Activated CD8-positive, alpha-beta memory T cell treated with anti-CD3 and anti-CD28 coated beads, Interleukin-2, amount 10 ng/mL, durations not matched to agents 7 days and 5 days (primary cell): Measurements from ENCODE around the gene CKAP2L. TPM values are rescaled to one million over a fixed set of nuclear protein-coding genes. Genes with fewer than 3 reads are reported as not detected.

Source experiments
- ATAC-seq: fragments of 150-1000 bp; cut with Tn5 transposase; one replicate; pipeline ENCODE4 v1.10.0; 2021; ENCODE audit warnings: moderate library complexity
- CTCF ChIA-PET: fragments of 350-600 bp; sonication (Branson Sonifier 250); formaldehyde crosslinking; loops from one replicate; lab custom pipeline; 2021; ENCODE audit warnings: antibody characterized with exemption; lab: Charles Lee
- DNase-seq: peaks from one replicate; pipeline ENCODE4 v3.0.0-alpha.2; 2020
- H3K27ac Mint-ChIP-seq: one replicate; pipeline ENCODE4 v1.8.0; 2021; ENCODE audit warnings: mild to moderate bottlenecking, mixed read lengths
- H3K27me3 Mint-ChIP-seq: one replicate; pipeline ENCODE4 v1.8.0; 2021; ENCODE audit warnings: mixed read lengths
- H3K36me3 Mint-ChIP-seq: one replicate; pipeline ENCODE4 v1.8.0; 2021; ENCODE audit warnings: mild to moderate bottlenecking, mixed read lengths
- H3K4me1 Mint-ChIP-seq: one replicate; pipeline ENCODE4 v1.8.0; 2021; ENCODE audit warnings: mixed read lengths
- H3K4me3 Mint-ChIP-seq: one replicate; pipeline ENCODE4 v1.8.0; 2021; ENCODE audit warnings: mild to moderate bottlenecking, moderate library complexity, mixed read lengths
- H3K9me3 Mint-ChIP-seq: one replicate; pipeline ENCODE4 v1.8.0; 2022; ENCODE audit warnings: low read depth, mixed read lengths
- total RNA-seq, 2 experiments: library from RNA; stranded (reverse); gene quantifications; one replicate each; pipeline ENCODE4 v1.2.3, GENCODE V29; 2021

Gene CKAP2L
- total RNA-seq, 2 experiments from 2014 or later = 62.2 to 68.8 TPM

GRCh38 chr2:112703684-112704083, 60.7 kb downstream of the CKAP2L start:
- Mint-ChIP-seq H3K9me3 (no peaks in the 10 kb centered on the region), H3K4me3 (no peak overlapping the region), H3K4me1 (peaks cover 55% of the 10 kb centered on the region), H3K27ac (no peak overlapping the region), H3K27me3 (peaks cover 16% of the 10 kb centered on the region), H3K36me3 (peaks cover 2% of the 10 kb centered on the region)
- DNase-seq = peak; percentile 7
- CTCF ChIA-PET = interaction anchor here (1.4 to 4.9 kb wide), 2 partner anchors 11 to 13 kb away, joined by 5 to 21 read pairs; no protein-coding TSS in a partner anchor
- no peak for ATAC-seq

- Mint-ChIP-seq H3K27ac (no peak overlapping the region), H3K4me1 (peaks cover 32% of the 10 kb centered on the region), H3K27me3 (peaks cover 18% of the 10 kb centered on the region), H3K36me3 (peaks cover 2% of the 10 kb centered on the region), H3K4me3 (no peak overlapping the region), H3K9me3 (no peaks in the 10 kb centered on the region)
- ATAC-seq (no peak), DNase-seq (peak; percentile 5)
- CTCF ChIA-PET = interaction anchor here (4.9 kb wide), 1 partner anchor 10 kb away, joined by 21 read pairs; no protein-coding TSS in a partner anchor
These were observed 63.4 kb downstream of the CKAP2L start for GRCh38 chr2:112701052-112701451.

- H3K4me3 Mint-ChIP-seq = no peak overlapping the region
- peaks cover 2% of the 10 kb centered on the region for H3K36me3 Mint-ChIP-seq
- H3K4me1 Mint-ChIP-seq = peaks cover 23% of the 10 kb centered on the region
- CTCF ChIA-PET = interaction anchor here (1.1 to 4.9 kb wide), 3 partner anchors 8 to 100 kb away, joined by 4 to 21 read pairs (median 11); no protein-coding TSS in a partner anchor
- peaks cover 18% of the 10 kb centered on the region for H3K27me3 Mint-ChIP-seq
- DNase-seq (peak; percentile 19), ATAC-seq (no peak)
- H3K27ac Mint-ChIP-seq = no peak overlapping the region
- no peaks in the 10 kb centered on the region for H3K9me3 Mint-ChIP-seq
These were observed 64.3 kb downstream of the CKAP2L start for GRCh38 chr2:112699984-112700667.

GRCh38 chr2:112698834-112699515, 65.4 kb downstream of the CKAP2L start:
- no peak for ATAC-seq
- CTCF ChIA-PET = interaction anchor here (1.1 to 4.9 kb wide), 4 partner anchors 8 to 99 kb away, joined by 4 to 21 read pairs (median 8); no protein-coding TSS in a partner anchor
- no peak for DNase-seq
- Mint-ChIP-seq H3K27me3 (peaks cover 15% of the 10 kb centered on the region), H3K9me3 (no peaks in the 10 kb centered on the region), H3K27ac (no peak overlapping the region), H3K4me1 (peaks cover 18% of the 10 kb centered on the region), H3K36me3 (no peaks in the 10 kb centered on the region), H3K4me3 (no peak overlapping the region)

- no peaks in the 10 kb centered on the region for H3K36me3 Mint-ChIP-seq
- CTCF ChIA-PET = interaction anchor here (0.9 to 1.4 kb wide), 4 partner anchors 33 to 94 kb away, joined by 3 to 4 read pairs (median 3); partner anchors contain the start of gene SLC20A1
These were observed 70.2 kb downstream of the CKAP2L start for GRCh38 chr2:112694182-112694581.

GRCh38 chr2:112693596-112693995, 70.8 kb downstream of the CKAP2L start:
- peaks cover 45% of the 10 kb centered on the region for H3K4me1 Mint-ChIP-seq
- peaks cover under 1% of the 10 kb centered on the region for H3K27me3 Mint-ChIP-seq
- ATAC-seq = no peak
- no peak overlapping the region for H3K4me3 Mint-ChIP-seq
- H3K36me3 Mint-ChIP-seq = no peaks in the 10 kb centered on the region
- CTCF ChIA-PET = interaction anchor here (1.2 to 5.3 kb wide), 4 partner anchors 14 to 65 kb away, joined by 3 to 155 read pairs (median 35); partner anchors contain the start of gene SLC20A1
- H3K27ac Mint-ChIP-seq = no peak overlapping the region
- H3K9me3 Mint-ChIP-seq = no peaks in the 10 kb centered on the region
- peak; percentile 23 for DNase-seq

More at GRCh38 chr2:112694182-112694581, 70.2 kb downstream of the CKAP2L start:
- H3K27me3 Mint-ChIP-seq = peaks cover 6% of the 10 kb centered on the region
- ATAC-seq (no peak), DNase-seq (peak; percentile 22)
- H3K4me3 Mint-ChIP-seq = no peak overlapping the region
- no peaks in the 10 kb centered on the region for H3K9me3 Mint-ChIP-seq
- H3K27ac Mint-ChIP-seq = no peak overlapping the region
- peaks cover 42% of the 10 kb centered on the region for H3K4me1 Mint-ChIP-seq

- peak overlapping the region; percentile 95 for H3K27ac Mint-ChIP-seq
- CTCF ChIA-PET = interaction anchor here (0.8 to 5.3 kb wide), 11 partner anchors 9 to 109 kb away, joined by 3 to 155 read pairs (median 5); partner anchors contain the start of genes CHCHD5 and SLC20A1
- H3K4me1 Mint-ChIP-seq = peaks cover 43% of the 10 kb centered on the region
- H3K27me3 Mint-ChIP-seq = no peaks in the 10 kb centered on the region
- H3K9me3 Mint-ChIP-seq = no peaks in the 10 kb centered on the region
- H3K36me3 Mint-ChIP-seq = no peaks in the 10 kb centered on the region
- ATAC-seq = peak; percentile 4
- DNase-seq = peak; percentile 48
- peak overlapping the region; percentile 33 for H3K4me3 Mint-ChIP-seq
These were observed 71.5 kb downstream of the CKAP2L start for GRCh38 chr2:112692918-112693317.

GRCh38 chr2:112692495-112692911, 71.9 kb downstream of the CKAP2L start:
- Mint-ChIP-seq H3K9me3 (no peaks in the 10 kb centered on the region), H3K36me3 (no peaks in the 10 kb centered on the region), H3K4me1 (peaks cover 45% of the 10 kb centered on the region), H3K4me3 (peak overlapping the region; percentile 33), H3K27me3 (no peaks in the 10 kb centered on the region), H3K27ac (peak overlapping the region; percentile 95)
- CTCF ChIA-PET = interaction anchor here (0.5 to 5.3 kb wide), 15 partner anchors 9 to 211 kb away, joined by 3 to 155 read pairs (median 5); partner anchors contain the start of genes CHCHD5 and SLC20A1
- peak; percentile 92 for DNase-seq
- peak; percentile 92 for ATAC-seq

- ATAC-seq = no peak
- Mint-ChIP-seq H3K36me3 (no peaks in the 10 kb centered on the region), H3K9me3 (no peaks in the 10 kb centered on the region), H3K4me1 (peaks cover 45% of the 10 kb centered on the region), H3K27ac (peak overlapping the region; percentile 95), H3K4me3 (no peak overlapping the region), H3K27me3 (no peaks in the 10 kb centered on the region)
- CTCF ChIA-PET = interaction anchor here (0.5 to 5.3 kb wide), 18 partner anchors 8 to 212 kb away, joined by 3 to 155 read pairs (median 5); partner anchors contain the start of genes CHCHD5 and SLC20A1
- DNase-seq = no peak
These were observed 72.5 kb downstream of the CKAP2L start for GRCh38 chr2:112691881-112692281.

- Mint-ChIP-seq H3K4me3 (peak overlapping the region; percentile 34), H3K27me3 (no peaks in the 10 kb centered on the region), H3K9me3 (no peaks in the 10 kb centered on the region), H3K36me3 (no peaks in the 10 kb centered on the region), H3K4me1 (peaks cover 51% of the 10 kb centered on the region), H3K27ac (peak overlapping the region; percentile 84)
- peak; percentile 72 for ATAC-seq
- CTCF ChIA-PET = interaction anchor here (0.7 to 5.3 kb wide), 28 partner anchors 9 to 484 kb away, joined by 3 to 155 read pairs (median 4); partner anchors contain the start of genes CHCHD5 and SLC20A1
- peak; percentile 89 for DNase-seq
These were observed 73.5 kb downstream of the CKAP2L start for GRCh38 chr2:112690853-112691401.

GRCh38 chr2:112688086-112688880, 76.1 kb downstream of the CKAP2L start:
- Mint-ChIP-seq H3K27me3 (no peaks in the 10 kb centered on the region), H3K36me3 (no peaks in the 10 kb centered on the region), H3K4me3 (no peak overlapping the region), H3K27ac (no peak overlapping the region), H3K9me3 (no peaks in the 10 kb centered on the region), H3K4me1 (peaks cover 62% of the 10 kb centered on the region)
- ATAC-seq (no peak), DNase-seq (no peak)
- CTCF ChIA-PET = interaction anchor here (0.8 to 5.3 kb wide), 3 partner anchors 19 to 59 kb away, joined by 3 to 155 read pairs (median 66); no protein-coding TSS in a partner anchor

GRCh38 chr2:112687522-112687921, 76.9 kb downstream of the CKAP2L start:
- Mint-ChIP-seq H3K4me3 (no peak overlapping the region), H3K9me3 (no peaks in the 10 kb centered on the region), H3K4me1 (peaks cover 55% of the 10 kb centered on the region), H3K36me3 (no peaks in the 10 kb centered on the region), H3K27ac (no peak overlapping the region), H3K27me3 (no peaks in the 10 kb centered on the region)
- CTCF ChIA-PET = interaction anchor here (0.8 to 1.8 kb wide), 3 partner anchors 19 to 39 kb away, joined by 3 to 4 read pairs (median 3); no protein-coding TSS in a partner anchor
- no peak for DNase-seq
- no peak for ATAC-seq
